HepG2 (cell line): ENCODE data around the gene RHEBL1. TPM values are rescaled to one million over a fixed set of nuclear protein-coding genes. Genes with fewer than 3 reads are reported as not detected.

Source experiments
- CSRNP1 ChIP-seq: sonication (generic); formaldehyde crosslinking; IDR thresholded peaks from 2 replicates; pipeline ENCODE4 v1.8.1; 2023; ENCODE audit warnings: mild to moderate bottlenecking, missing genetic modification reagents
- IKZF5 ChIP-seq: IDR thresholded peaks from 2 replicates; pipeline ENCODE4 v1.6.1; 2018; ENCODE audit warnings: missing genetic modification reagents, mild to moderate bottlenecking, missing compliant biosample characterization
- KAT7 ChIP-seq: IDR thresholded peaks from 2 replicates; pipeline ENCODE4 v1.6.1; 2018; ENCODE audit warnings: borderline replicate concordance, missing compliant biosample characterization
- MIER2 ChIP-seq: IDR thresholded peaks from 2 replicates; pipeline ENCODE4 v1.6.1; 2016; ENCODE audit warnings: missing biosample characterization, missing genetic modification reagents
- TFDP1 ChIP-seq: IDR thresholded peaks from 2 replicates; pipeline ENCODE4 v1.6.1; 2016; ENCODE audit warnings: missing compliant biosample characterization, missing genetic modification reagents, borderline replicate concordance
- ZBTB49 ChIP-seq: sonication (generic); formaldehyde crosslinking; IDR thresholded peaks from 2 replicates; pipeline ENCODE4 v1.4.0; 2020; ENCODE audit warnings: missing genetic modification reagents, borderline replicate concordance
- ZNF281 ChIP-seq: sonication (generic); formaldehyde crosslinking; IDR thresholded peaks from 2 replicates; pipeline ENCODE4 v1.4.0; 2020; ENCODE audit warnings: missing genetic modification reagents, borderline replicate concordance
- ZNF331 ChIP-seq: sonication (generic); formaldehyde crosslinking; IDR thresholded peaks from 2 replicates; pipeline ENCODE4 v1.4.0; 2020; ENCODE audit warnings: missing genetic modification reagents
- ZNF569 ChIP-seq: sonication (generic); formaldehyde crosslinking; IDR thresholded peaks from 2 replicates; pipeline ENCODE4 v1.5.0; 2020; ENCODE audit warnings: mild to moderate bottlenecking, missing genetic modification reagents, moderate library complexity, borderline replicate concordance
- polyA plus RNA-seq, 8 experiments: library from polyadenylated mRNA; depleted of rRNA in 3 of 8; stranded (reverse) in 7 of 8; unstranded in 1 of 8; fragments of >200 nt; fragmentation: Illumina TruSeq in 4 of 8; extraction: Trizol in 4 of 8; gene quantifications; 2 replicates each; pipeline versions ENCODE4 v1.2.1 to v1.2.3, GENCODE V29; 2011 to 2016; ENCODE audit warnings: low read depth in 4 of 8, missing spikeins in 1 of 8, mixed read lengths in 1 of 8; ENCODE audit not compliant: insufficient read depth in 1 of 8
- total RNA-seq, 5 experiments: library from RNA; depleted of rRNA; stranded (reverse); fragments of >200 nt; fragmentation: Illumina TruSeq; extraction: Trizol; gene quantifications; 2 replicates each; pipeline ENCODE4 v1.2.3, GENCODE V29; 2016; ENCODE audit warnings: low read depth in 1 of 5

The RHEBL1 gene
- total and polyA plus RNA-seq, 2 of the 13 experiments (the other 11 are each of a cell fraction or from before 2014, with no cell fraction given): 1.4 to 2.5 TPM

- peak; percentile 7; the same call in 1 of the 2 replicates for TF ChIP-seq CSRNP1 (CRISPR knock-in tag)
- no peak for TF ChIP-seq ZBTB49
- TF ChIP-seq ZNF281: no peak
- no peak for TF ChIP-seq TFDP1 (CRISPR knock-in tag)
- TF ChIP-seq ZNF331 (CRISPR knock-in tag): 0 out of 2 replicates have a peak, but pooled peaks have one; percentile 7
- TF ChIP-seq KAT7 (CRISPR knock-in tag): no peak
- no peak for TF ChIP-seq ZNF569 (CRISPR knock-in tag)
- TF ChIP-seq IKZF5 (CRISPR knock-in tag): no peak
- no peak for TF ChIP-seq MIER2
These were observed 786 bp downstream of the RHEBL1 start (continued) for GRCh38 chr12:49068879-49069506.
